ENCODE results near the gene ITGA4.

The ITGA4 gene

DNA sequence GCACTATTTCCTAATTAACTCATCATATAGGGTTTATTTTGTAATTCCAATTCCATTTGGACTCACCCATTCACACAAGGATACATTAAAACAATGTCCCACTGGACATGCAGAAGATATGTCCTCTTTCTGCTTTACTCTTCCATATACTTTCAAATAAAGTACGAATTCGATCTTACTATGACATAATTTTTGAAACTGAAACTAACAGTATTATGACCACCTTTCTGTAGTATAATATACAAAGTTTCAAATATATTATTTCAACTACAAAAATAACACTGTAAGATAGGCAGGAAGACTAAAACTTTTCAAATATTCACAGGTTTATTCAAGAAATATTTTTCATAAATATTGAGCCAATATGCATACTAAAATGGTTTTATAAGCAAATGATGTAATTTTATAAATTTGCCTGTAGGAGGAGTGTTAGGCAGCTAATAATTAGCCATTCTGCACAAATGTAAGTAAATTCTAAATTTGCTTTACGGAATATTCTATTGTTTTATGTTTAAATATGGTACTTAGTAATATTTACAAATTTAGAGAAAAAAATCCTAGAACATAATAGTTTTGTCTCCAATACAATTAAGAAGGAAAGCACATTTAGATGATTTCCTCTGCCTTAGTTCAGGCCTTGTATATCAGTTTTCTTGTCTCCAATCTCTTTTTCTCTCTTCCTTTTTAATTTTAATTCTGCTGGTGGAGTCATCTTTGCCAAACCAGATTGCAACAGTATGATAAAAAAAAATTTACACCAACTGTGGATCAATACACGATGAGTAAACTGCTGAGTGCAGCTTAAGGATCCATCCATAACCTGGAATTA lies 113.9 kb downstream of the ITGA4 start:
- H3K4me3 ChIP-seq (ENCODE audit: low read depth, low read length) = no peak overlapping the region

DNA sequence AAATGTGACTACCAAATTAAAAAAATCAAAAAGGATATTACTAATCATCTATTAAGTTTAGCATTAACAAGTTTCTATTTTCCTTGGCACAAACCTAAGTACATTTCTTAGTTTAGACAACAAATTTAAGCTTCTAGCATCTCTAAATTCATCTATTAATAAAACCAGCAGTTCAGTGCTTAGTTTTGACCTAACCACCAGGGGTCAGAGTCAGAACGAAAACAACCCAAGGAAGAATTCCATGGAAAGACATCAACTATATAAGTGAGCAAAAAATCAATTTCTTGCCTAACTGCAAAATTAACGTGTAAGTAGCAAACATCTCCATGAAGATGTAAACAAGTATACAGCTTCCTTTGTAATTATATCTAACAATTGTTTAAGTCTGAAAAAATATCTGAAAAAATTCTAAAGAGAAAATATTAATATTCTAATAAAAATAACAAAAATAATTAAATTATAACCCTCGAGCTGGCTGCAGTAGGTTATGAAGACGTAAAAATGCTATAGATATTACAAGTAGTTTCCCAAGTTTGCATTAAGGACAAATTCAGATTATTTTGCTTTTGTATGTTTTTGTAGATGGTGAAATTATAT lies 116.1 kb downstream of the ITGA4 start:
- no peak overlapping the region for H3K4me3 ChIP-seq (ENCODE audit: low read depth, low read length)

DNA sequence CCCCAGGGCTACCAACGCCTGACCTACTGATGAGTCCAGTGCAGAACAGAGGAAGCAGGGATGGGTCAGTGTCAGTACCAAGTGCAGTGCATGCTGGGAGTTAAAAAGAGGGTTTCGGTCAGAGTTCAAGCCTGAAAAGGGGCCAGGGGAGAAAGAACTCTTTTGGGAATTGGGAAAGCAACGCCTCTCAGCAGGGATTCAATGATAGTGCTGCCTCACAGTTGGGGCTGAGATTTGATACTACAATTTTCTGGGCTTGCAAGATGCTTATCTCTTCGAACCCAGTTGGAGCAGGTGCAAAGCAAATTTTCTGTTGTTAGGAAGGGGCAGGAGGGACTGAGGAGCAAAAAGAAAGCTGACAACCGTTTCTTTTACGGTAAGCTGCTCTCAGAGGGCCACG lies 117.1 kb downstream of the ITGA4 start:
- H3K4me3 ChIP-seq (ENCODE audit: low read depth, low read length) = no peak overlapping the region

DNA sequence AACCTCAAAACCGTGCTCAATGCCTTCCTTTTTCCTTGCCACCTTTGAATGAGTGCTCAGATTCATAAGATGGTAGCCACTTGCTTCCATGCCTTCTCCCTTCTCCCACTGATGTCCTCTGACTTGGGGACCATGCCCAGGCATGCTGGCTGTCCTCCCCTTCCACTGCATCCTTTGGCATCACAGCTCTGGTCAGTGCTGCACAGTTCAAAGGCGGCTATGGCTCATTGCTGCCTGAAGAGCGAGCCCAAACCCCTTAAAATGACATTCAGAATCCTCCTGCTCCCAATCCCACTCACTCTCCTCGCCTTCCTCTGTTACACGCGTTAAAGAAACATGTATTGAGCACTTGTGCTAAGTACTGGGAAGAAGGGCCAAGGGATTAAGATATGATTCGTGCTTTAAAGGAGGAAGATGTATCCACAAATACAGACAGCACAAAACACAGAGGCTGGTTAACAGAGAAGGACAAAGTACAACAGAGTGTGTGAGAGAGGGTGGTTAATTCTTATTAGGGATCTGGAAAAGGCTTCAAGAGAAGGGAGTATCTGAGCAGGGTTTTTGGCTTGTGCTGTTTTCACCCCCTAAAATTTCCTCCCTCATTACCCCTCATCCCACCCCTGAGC lies 118.0 kb downstream of the ITGA4 start:
- H3K4me3 ChIP-seq (ENCODE audit: low read depth, low read length) = no peak overlapping the region

DNA sequence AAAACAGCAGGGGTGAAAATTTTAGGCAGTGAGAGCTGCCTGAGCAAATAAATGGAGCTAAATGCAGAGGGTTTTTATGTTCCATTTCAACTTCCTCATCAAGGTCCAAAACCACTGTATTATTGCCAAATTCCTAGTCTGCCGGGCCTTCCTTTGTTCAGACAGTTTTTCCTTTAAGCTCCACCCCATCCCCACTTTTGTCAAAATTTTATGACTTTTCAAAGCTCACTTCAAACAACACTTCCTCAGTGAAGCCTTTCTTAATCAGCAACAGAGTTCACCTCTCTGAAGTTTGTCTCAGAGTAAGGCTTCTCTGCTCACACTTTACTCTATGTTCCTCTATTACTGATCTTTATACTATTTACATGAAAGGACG lies 118.5 kb downstream of the ITGA4 start:
- no peak overlapping the region for H3K4me3 ChIP-seq (ENCODE audit: low read depth, low read length)

DNA sequence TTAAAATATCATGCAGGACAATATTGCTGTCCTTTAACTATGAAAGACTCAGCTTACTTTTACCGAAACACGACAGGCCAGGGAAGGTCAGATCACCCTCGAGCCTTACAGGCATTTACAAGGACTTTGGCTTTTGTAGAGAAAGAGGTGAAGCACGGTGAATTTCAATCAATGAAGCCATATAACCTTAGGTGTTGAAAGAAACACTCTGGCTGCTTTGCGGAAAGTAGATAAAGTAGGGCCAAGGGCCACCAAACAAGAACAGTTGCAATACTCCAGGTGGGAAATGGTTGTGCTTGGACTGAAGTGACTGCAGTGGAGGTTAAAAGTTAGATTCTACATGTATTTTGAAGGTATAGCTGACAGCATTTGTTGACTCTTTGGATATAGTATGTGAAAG lies 119.2 kb downstream of the ITGA4 start:
- no peak overlapping the region for H3K4me3 ChIP-seq (ENCODE audit: low read depth, low read length)

DNA sequence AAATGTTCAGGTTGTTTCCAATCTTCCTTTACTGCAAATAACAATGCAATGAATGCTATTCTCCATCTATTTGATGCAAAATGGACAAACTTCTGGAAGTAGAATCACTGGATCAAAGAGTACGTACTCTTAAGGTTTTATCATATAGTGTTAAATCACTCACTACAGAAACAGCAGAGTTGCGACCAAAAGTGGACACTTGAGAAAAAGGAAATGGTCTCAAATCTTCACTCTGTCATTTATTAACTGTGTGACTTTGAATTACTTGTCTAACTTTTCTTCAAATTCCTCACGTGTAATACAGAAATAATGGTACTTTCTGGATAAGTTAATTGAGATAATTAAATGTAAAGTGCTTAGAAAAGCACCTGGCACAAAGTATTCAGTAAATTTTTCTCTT lies 121.6 kb downstream of the ITGA4 start:
- H3K4me3 ChIP-seq (ENCODE audit: low read depth, low read length) = no peak overlapping the region

DNA sequence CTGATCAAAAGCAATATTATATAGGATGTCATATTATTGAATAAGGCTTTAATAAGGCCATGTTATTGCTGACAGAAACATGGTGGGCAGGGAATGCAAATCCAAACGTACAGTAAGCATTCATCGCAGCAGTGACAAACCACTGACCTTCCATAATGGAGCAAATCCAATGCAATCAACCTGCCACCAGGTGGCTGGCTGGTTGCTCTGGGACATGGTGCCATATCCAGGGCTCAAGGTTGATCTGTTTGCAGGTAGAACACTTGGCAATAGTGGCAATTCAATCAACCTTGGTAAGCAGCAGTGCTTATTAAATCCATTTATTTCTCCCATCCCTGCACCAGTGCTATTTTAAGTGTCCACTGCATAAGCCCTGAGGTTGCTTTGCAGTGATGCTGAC lies 124.3 kb downstream of the ITGA4 start:
- H3K4me3 ChIP-seq (ENCODE audit: low read depth, low read length) = no peak overlapping the region

DNA sequence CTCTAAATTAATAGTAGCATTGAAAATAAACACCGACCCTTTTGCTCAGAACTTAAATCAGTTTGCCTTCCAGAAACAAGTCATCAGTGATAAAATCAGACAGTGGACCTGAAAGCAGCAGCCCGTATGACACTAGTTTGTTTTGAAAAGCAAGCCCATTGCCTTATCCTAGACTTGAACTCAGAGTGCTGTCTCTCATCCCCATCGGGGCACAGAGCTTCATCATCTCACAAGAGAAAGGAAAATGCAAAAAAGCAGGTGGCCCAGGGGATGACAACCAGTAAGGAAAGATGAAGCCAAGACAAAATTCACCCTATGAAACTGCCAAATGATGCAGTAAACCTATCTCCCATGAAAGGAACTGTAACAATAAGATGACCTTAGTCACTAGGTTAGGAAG lies 128.5 kb downstream of the ITGA4 start:
- no peak overlapping the region for H3K4me3 ChIP-seq (ENCODE audit: low read depth, low read length)

All from iPS-11a (cell line).